ENCODE data around the gene GRP.

GRCh38 chr18:59198215-59198614, 21.7 kb upstream of the GRP start:
- TF ChIP-seq POLR2A (IDR thresholded peaks at IDR 0.05) = no peak
- TF ChIP-seq CTCF (IDR thresholded peaks at IDR 0.05) = no peak
